ENCODE data around the gene GLUL.
"Not testable (repeated sequence)": the region's sequence is repeated elsewhere in the genome, so short reads cannot be mapped to it uniquely, and the experiment has no call there.

Gene GLUL

DNA sequence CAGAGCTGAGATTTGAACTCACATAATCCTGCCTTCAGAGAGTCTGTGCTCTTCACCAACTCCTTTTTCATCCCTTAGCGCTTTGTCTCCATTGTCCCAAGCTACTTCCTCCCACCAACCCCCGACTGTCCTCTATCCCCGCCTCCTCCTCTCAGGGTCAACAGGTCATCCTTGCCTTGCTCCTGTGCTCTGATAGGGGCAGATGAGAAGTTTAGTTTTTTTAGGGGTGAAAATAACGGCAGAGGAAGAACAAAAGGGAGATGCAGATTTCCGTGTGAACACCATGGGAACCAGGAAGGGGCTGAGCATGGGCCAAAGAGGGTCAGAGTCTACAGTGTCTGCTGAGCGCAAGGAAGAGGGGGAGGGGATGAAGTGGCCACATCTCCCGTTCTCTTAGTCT, 31.9 kb downstream of the GLUL start:
- no peak for DNase-seq

DNA sequence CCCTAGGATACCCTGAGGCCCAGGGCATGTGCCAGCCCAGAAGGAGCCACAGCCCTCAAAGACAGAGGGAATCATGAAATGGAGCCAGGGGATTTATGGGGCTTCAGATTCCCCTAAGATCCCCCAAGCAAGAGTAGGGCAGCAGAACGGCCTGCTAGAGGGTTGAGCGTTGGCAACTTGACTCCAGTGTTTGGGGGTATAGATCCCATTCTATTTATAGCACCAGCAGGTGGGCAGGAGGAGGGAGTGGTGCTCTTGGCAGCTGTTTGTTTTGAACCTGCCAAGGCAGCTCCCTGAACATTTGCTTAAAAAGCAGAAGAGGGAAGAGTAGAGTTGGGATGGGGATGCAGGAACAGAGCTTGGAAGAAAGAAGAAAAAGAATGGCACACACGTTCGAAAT, 33.7 kb downstream of the GLUL start:
- DNase-seq = no peak

DNA sequence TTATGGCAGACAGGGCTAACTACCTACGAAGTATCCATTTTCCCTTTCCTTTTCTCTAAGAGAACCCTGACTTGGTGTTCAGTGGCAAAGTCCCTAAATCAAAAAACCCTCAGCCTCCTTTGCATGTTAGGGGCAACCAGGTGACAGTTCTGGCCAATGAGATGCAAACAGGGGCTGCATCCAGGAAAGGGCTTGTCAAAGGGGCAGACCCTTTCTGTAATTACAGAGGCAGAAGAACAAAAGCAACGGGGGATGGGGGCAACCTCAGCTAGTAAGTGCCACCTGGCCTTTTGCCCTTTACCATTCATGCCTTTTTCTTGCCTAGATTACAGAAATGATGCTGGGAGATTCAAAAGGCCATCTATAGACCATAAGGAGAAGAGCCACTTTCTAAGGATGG, 34.4 kb downstream of the GLUL start:
- DNase-seq = no peak

DNA sequence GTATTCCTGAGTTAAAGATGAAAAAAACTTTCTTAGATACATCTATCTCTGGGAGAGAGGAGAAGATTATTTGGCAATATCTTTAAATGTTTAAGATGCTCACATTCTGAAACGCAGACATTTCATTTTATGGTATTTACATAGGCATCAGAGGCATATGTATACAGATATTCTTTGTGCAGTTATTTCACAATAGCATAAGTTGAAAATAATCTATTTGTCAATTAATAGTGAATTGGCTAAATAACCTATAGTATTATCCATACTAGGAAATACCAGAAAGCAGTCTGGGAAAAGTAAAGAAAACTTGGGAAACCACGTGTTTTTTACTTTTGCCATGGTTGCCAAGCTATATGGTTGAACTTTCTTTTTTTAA, 35.9 kb downstream of the GLUL start:
- no peak for DNase-seq

DNA sequence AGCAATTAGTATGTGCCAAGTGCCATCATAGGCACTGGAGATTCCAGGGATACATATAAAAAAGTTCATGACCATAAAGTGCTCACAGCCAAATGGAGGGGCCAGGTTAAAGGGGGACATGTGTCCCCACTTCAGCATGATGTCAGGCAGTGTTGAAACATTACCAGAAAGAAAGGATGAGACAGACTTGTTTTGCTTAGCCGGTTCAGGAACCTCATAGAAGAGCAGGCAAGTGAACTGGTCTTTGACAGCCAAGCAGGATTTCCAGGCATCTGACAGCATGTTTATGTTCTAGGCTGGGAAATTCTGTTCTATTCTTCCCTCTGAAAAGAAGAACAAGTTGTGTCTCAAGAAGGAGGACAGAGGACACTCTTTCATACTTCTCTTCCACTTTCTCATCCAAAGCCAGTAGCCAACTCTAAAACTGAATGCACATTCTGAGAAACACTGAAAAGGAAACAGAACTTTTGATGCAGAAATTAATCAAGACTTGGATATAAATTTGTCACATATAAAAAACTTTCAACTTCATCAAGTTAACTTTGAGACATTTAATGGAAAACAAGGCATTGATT, 39.7 kb downstream of the GLUL start:
- DNase-seq = no peak

DNA sequence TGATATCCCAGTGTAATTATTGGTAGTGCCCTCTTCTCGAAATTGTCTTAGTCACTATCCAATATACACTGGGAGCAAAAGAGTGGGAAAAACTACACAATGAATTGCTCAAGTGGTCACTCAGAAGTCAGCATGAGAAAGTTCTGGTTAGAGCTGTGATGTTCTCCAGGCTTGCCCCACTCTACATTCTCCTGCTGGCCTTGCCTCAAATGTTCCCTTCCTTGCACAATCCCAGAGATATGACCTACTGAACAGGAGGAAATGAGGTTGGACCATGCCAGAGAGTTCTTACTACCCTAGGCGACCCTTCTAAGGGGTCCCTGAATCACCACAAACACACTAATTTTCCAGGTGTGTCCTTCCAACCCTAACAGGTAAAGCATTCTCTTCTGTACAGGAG, 40.8 kb downstream of the GLUL start:
- DNase-seq = no peak

DNA sequence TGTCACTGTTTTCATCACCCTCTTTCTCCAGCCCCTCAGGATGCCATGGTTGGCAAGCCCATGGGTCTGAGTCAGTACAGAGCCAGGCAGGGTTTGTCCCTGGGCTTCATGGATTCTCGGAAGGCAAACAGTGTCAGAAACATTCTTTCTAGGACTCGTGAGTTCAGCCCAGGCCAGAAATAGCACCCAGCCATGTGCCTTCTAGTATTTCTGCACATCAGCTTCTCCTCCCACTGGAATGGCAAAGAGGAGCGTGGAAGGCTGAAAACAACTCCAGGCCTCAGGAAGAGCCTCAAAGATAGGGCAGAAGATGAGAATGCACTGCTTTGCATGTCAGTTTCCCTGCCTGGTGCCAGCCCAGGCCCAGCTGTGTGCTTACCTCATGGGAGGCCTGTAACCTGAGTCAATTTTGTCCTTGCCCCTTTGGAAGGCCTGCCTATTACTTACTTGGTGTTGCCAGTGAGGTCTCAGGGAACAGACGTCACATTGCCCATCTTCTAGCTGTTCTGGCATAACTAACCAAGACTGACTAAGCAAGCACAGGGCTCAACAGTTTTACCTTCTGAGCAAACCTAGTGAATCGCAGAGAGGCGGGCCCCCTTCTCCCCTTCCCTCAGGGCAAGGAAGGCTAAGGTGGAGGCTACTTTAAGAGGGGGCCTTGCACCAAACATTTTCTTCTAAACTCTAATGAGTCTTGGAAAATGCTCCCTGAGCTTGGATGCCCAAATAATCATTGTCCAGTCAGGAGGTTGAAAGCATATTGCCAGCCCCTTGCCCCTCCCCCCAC, 42.4 kb downstream of the GLUL start:
- DNase-seq = no peak

DNA sequence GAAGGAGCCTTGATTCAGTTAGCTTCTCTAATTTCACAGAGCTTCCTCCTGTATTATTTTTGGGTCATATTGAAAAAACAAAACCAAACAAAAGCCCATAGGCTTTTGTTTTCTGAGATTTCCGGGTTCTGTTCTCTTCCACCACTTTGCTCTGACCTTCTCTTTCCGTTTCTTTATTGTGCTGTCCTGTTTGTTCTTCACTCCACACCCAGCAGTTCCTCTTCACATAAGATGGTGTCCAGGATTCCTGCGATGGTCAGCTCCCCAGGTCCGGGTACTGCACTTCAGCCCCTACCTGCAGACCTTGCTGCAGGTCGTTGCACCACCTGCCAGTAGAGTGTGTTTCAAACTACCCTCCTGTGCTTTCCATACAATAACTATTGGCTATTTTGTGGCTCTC, 44.6 kb downstream of the GLUL start:
- DNase-seq = no peak

DNA sequence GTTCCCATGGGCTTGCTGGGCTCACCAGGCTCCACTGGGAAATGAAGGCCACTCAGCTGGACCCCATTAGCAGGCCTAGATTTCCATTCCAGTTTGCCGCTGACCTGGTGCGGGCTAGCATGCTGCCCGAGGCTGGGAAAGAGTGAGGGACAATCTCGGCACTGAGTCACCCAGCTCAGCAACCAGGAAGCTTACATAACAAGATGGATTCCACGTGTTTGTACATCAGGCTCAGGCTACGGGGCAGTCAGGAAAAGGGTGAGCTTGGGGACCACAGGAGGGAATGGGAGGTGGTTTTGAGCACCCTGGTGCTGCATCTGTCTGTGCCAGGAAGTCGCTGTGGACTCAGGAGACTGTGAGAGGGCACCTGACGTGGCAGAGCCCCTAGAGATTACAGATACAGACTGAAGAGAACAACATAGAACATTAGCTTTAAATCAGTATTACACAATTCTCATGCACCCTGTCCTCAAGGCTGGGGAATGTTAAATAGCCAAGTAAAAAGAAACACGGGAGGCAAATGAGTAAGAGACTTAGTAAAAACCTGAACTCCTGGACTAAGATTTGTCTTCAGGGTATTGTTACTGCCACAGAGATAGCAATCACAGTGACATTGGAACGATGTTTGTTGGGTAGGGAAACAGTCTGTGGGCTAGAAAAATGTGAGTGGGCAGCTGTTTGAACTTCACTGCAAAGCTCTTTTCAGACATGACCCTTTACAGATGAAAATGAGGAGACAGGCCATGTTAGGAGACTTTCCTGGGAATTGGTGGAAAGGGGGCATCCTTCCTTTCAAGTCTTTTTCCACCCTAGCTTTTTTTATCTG, 51.1 kb downstream of the GLUL start:
- no peak for DNase-seq

DNA sequence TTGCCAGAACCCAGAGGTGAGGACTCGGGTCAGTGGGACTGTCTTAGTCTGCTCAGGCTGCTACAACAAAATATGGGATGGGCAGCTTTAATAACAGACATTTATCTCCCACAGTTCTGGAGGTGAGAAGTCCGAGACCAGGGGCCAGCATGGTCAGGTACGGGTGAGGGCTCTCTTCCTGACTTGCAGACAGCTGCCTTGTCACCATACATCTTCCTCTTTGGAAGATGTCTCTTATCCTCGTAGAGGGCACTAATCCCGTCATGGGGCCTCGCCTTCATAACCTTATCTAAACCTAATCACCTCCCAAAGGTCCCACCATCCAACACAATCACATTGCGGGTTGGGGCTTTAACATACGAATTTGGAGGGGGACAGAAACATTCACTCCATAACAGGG, 51.9 kb downstream of the GLUL start:
- DNase-seq = no peak

DNA sequence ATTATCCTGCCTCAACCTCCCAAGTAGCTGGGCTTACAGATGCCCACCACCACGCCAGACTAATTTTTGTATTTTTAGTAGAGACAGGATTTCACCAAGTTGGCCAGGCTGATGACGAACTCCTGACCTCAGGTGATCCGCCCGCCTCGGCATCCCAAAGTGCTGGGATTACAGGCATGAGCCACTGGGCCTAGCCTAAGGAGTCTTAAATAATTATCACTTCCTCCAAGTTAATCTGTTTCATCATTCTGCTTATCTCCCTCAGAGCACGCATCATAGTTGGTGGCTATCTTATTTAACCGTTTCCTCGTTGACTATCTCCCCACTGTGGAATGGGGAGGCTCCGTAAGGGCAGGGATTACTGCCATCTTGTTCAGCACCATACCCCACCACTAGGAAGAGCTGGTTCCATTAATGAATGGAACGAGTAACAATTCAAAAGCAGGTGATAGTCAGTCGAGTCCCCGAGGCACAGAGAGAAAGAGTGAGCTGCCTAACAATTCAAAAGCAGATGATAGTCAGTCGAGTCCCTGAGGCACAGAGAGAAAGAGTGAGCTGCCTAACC, 52.7 kb downstream of the GLUL start:
- no peak for DNase-seq

DNA sequence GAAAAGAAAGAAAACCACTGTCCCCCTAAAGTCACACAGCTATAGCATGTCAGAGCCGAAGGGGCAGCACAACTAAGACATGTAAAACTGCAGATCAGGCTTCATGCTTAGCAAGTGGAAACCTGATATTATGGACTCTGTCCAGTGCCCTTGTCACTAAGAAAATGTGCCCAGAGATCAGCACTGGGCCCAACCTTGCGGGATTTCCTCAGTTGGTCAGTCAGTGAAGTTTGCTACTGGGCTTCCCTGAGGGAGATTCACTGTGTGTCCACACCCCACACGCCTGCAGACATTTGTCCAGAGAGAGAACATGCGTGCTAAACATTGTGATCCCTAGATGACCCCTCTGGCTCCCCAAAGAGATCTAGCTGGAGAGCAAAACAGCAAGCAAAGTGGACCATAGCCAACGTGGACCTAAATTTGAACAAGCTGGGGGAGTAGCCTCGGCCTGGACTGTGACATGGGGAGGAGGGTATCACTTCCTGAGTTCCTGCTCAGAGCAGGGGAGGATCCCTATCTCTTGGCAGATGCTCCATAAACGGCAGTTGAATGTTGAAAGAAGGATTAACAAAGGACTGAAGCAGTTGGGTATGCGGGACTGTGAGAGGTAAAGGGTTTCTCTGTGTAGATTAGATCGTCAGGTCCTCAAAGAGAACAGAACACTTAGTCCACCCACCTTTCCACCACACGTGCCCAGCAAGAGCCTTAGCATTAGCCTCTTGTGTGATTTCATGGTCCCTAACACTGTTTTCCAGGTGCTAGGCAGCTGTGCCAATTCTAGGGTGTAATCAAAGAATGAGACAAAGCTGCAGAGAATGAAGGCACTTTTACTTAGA, 53.6 kb downstream of the GLUL start:
- no peak for DNase-seq

DNA sequence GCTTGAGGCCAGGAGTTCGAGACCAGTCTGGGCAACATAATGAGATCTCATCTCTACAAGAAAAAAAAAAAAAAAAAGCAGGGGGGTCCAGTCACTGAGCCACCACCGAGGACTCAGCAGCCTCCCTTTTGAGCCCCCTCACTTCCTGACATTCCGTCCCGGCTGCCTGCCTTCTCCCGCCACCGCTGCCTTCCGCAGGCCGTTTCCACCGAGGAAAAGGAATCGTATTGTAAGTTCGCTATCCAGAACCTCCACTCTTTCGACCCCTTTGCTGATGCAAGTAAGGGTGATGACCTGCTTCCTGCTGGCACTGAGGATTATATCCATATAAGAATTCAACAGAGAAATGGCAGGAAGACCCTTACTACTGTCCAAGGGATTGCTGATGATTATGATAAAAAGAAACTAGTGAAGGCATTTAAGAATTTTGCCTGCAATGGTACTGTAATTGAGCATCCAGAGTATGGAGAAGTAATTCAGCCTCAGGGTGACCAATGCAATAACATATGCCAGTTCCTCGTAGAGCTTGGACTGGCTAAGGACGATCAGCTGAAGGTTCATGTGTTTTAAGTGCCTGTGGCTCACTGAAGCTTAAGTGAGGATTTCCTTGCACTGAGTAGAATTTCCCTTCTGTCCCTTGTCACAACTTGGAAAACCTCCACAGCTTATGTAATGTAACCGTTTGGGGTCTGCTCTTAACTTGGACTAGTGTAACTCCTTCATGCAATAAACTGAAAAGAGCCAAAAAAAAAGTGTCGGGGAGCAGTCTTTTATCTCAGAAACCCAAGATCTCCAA, 55.6 kb downstream of the GLUL start:
- no peak for DNase-seq

DNA sequence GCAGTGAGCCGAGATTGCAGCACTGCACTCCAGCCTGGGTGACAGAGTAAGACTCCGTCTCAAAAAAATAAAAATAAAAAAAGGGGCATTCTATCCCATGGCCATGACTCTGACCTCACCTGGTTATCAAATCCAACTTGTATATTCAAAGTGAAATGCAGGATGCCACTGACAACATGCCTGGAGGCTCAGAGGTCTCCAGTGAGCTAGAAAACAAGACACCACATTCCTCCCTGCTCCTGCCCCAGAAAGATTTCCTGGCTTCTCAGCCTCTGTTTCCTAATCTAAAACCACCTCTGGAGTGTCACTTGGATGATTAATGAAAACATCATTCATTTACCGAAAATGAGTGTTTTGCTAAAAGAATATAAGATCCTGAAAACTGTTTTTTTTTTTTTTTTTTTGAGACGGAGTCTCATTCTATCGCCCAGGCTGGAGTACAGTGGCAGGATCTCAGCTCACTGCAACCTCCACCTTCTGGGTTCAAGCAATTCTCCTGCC, 58.5 kb downstream of the GLUL start:
- DNase-seq = not testable (repeated sequence)

DNA sequence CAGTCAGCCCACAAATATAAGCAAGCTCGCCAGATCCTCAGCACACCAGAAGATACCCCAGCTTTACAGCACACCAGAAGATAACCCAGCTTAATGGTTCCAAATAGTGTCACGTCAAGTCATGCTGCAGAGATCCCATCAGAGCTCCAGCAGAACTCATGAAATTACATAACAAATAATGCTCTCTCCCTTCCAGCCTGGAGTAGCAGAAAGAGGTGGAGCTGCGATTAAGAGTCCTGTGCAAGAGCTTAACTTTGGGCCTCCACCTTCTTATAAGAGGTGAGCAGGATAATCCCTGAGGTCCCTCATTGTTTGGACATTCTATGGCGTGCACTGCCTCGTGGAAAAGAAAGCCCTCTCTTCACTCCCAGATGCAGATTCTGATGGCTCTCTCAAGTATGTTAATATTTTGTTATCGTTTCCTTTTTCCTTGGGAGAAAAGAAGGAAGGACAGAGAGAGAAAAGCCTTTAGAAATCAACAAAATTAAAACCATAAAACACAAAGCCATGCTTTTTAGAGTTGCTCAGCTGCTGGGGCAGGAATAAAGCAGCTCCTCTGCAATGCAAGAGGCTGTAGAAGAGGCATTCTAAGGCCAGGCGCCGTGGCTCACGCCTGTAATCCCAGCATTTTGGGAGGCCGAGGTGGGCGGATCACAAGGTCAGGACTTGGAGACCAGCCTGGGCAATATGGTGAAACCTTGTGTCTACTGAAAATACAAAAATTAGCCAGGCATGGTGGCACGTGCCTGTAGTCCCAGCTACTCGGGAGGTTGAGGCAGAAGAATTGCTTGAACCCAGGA, 59.1 kb downstream of the GLUL start:
- DNase-seq = no peak

All from CD4-positive, alpha-beta T cell treated with Interleukin-21 for 1 hour (primary cell).